ENCODE data around the gene PARS2. TPM values are rescaled to one million over a fixed set of nuclear protein-coding genes. Genes with fewer than 3 reads are reported as not detected.

The PARS2 gene
- polyA plus RNA-seq, 1 donor from 2014 or later = 1.9 TPM

DNA sequence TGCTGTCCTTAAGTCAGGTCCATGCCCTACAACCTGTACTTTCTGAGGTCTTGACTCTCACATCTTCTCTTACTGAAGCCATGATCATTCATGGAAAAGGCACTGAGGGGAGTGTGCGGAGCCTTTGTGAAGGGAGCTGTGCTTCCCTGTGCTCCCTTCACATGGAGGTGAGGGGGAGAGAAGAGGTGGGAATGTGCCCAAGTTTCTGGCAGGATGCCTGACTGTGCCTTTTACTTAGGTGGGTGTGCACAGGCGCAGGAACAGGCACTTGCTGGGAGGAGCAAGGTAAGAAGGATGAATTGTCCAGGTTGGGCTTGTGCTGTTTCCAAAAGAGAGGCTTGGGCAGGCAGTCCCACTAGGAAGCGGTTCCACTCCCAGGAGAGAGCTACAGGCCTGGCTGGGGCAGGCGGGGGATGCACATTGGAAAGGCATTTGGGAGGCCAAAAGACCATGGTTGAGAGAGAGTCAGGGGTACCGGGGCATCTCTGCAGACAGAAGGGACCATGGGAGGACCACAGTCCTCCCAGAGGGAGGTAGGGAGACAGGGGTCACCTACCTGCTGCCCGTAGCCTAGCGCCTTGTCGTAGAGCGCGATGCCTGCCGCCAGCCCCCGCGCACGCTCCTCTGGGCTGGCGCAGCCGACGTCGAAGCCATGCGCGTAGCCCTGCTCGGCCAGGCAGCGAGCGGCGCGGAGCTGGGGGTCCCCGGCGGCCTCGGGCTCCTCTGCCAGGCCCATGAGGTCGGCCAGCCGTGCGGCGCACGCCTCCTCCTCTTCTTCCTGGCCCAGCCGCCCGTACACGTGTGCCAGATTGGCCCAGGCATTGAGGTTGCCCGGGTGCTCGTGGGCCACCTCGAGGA lies 35.9 kb upstream of the PARS2 start:
- Histone ChIP-seq H3K36me3 (ENCODE audit: insufficient read depth, low read length) (no peaks in the 10 kb centered on the region), H3K4me2 (ENCODE audit: low read length) (no peak overlapping the region), H4K20me1 (ENCODE audit: insufficient read depth) (no peaks in the 10 kb centered on the region), H3K9ac (ENCODE audit: low read length) (no peak overlapping the region), H3K9me3 (ENCODE audit: low read length) (no peaks in the 10 kb centered on the region), H3K9me2 (ENCODE audit: insufficient read depth, low read length) (no peaks in the 10 kb centered on the region), H2AFZ (ENCODE audit: low read depth, low read length) (no peak overlapping the region), H3K79me2 (replicated peaks; ENCODE audit: insufficient read depth, low read length) (no peaks in the 10 kb centered on the region), H3K4me3 (ENCODE audit: low read length) (no peak overlapping the region), H3K27me3 (ENCODE audit: insufficient read depth, low read depth, low read length) (no peaks in the 10 kb centered on the region), H3K27ac (ENCODE audit: low read length) (no peak overlapping the region), H3F3A (ENCODE audit: insufficient read depth, low read length, poor library complexity, severe bottlenecking) (no peaks in the 10 kb centered on the region)
- TF ChIP-seq POLR2AphosphoS5 (IDR thresholded peaks at IDR 0.05) (no peak), EZH2 (IDR thresholded peaks at IDR 0.05; ENCODE audit: borderline replicate concordance, insufficient read depth, low read length, poor library complexity, severe bottlenecking) (no peak), TAF1 (IDR thresholded peaks at IDR 0.05; ENCODE audit: low read depth) (no peak), SMC3 (conservative IDR thresholded peaks at IDR 0.05; ENCODE audit: poor library complexity) (no peak), EP300 (conservative IDR thresholded peaks at IDR 0.05; ENCODE audit: poor library complexity, severe bottlenecking) (no peak), RAD21 (conservative IDR thresholded peaks at IDR 0.05) (no peak), MXI1 (conservative IDR thresholded peaks at IDR 0.05; ENCODE audit: poor library complexity, severe bottlenecking) (no peak)
- TF ChIP-seq, protein P1, sequence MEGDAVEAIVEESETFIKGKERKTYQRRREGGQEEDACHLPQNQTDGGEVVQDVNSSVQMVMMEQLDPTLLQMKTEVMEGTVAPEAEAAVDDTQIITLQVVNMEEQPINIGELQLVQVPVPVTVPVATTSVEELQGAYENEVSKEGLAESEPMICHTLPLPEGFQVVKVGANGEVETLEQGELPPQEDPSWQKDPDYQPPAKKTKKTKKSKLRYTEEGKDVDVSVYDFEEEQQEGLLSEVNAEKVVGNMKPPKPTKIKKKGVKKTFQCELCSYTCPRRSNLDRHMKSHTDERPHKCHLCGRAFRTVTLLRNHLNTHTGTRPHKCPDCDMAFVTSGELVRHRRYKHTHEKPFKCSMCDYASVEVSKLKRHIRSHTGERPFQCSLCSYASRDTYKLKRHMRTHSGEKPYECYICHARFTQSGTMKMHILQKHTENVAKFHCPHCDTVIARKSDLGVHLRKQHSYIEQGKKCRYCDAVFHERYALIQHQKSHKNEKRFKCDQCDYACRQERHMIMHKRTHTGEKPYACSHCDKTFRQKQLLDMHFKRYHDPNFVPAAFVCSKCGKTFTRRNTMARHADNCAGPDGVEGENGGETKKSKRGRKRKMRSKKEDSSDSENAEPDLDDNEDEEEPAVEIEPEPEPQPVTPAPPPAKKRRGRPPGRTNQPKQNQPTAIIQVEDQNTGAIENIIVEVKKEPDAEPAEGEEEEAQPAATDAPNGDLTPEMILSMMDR (IDR thresholded peaks at IDR 0.05; ENCODE audit: poor library complexity, severe bottlenecking) = no peak
- TF ChIP-seq, protein P2, sequence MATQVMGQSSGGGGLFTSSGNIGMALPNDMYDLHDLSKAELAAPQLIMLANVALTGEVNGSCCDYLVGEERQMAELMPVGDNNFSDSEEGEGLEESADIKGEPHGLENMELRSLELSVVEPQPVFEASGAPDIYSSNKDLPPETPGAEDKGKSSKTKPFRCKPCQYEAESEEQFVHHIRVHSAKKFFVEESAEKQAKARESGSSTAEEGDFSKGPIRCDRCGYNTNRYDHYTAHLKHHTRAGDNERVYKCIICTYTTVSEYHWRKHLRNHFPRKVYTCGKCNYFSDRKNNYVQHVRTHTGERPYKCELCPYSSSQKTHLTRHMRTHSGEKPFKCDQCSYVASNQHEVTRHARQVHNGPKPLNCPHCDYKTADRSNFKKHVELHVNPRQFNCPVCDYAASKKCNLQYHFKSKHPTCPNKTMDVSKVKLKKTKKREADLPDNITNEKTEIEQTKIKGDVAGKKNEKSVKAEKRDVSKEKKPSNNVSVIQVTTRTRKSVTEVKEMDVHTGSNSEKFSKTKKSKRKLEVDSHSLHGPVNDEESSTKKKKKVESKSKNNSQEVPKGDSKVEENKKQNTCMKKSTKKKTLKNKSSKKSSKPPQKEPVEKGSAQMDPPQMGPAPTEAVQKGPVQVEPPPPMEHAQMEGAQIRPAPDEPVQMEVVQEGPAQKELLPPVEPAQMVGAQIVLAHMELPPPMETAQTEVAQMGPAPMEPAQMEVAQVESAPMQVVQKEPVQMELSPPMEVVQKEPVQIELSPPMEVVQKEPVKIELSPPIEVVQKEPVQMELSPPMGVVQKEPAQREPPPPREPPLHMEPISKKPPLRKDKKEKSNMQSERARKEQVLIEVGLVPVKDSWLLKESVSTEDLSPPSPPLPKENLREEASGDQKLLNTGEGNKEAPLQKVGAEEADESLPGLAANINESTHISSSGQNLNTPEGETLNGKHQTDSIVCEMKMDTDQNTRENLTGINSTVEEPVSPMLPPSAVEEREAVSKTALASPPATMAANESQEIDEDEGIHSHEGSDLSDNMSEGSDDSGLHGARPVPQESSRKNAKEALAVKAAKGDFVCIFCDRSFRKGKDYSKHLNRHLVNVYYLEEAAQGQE (IDR thresholded peaks at IDR 0.05; ENCODE audit: borderline replicate concordance) = no peak

DNA sequence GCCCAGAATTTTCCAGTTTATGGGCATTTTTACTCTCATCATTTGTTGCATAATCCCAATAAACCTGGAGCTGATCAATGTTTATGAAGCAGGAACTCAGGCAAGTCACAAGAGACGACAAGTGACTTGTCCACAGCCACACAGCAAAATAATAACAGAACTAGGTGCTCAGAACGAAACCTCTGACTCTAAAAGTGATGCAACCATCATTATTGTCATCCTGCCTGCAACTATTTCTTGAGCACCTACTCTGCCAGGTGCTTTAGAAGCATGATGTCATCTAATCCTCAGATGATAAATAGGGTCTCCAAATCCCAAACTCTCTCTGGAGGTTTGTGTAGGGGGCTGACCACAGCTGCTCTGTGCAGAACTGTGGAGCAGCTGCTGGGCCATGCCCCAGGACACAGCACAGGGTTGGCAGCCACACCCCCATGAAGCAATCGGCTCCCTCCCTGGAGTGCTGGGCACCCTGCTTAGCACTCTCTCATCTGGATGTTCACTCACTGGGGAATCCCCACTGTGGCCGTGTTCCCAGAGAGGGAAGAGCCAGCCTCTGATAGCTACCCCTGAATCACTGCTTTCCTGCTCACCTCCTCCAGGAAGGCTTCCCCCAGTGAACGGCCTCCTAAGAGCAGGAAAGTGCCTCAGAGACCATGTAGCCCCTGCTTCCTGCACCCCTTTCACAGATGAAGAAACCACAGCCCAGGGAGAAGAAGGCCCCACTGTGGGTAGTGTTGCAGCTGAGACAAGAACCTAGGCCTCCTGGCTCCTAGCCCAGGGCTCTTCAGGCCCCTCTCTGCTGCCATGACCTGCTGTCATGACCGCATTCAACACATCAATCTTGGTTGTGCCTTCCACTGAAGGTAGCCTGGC lies 34.7 kb upstream of the PARS2 start:
- H3K9me2 ChIP-seq (ENCODE audit: insufficient read depth, low read length) = no peaks in the 10 kb centered on the region
- H3K27ac ChIP-seq (ENCODE audit: low read length) = no peak overlapping the region
- no peaks in the 10 kb centered on the region for H3K9me3 ChIP-seq (ENCODE audit: low read length)
- H3K4me3 ChIP-seq (ENCODE audit: low read length) = no peak overlapping the region
- no peak overlapping the region for H3K4me2 ChIP-seq (ENCODE audit: low read length)
- H3K27me3 ChIP-seq (ENCODE audit: insufficient read depth, low read depth, low read length) = no peaks in the 10 kb centered on the region
- TF ChIP-seq, protein P1 (IDR thresholded peaks at IDR 0.05; ENCODE audit: poor library complexity, severe bottlenecking) = no peak
- TF ChIP-seq EZH2 (IDR thresholded peaks at IDR 0.05; ENCODE audit: borderline replicate concordance, insufficient read depth, low read length, poor library complexity, severe bottlenecking) = no peak
- no peak for TF ChIP-seq RAD21 (conservative IDR thresholded peaks at IDR 0.05)
- no peak for TF ChIP-seq MXI1 (conservative IDR thresholded peaks at IDR 0.05; ENCODE audit: poor library complexity, severe bottlenecking)
- no peak for TF ChIP-seq EP300 (conservative IDR thresholded peaks at IDR 0.05; ENCODE audit: poor library complexity, severe bottlenecking)
- TF ChIP-seq, protein P2 (IDR thresholded peaks at IDR 0.05; ENCODE audit: borderline replicate concordance) = no peak
- TF ChIP-seq TAF1 (IDR thresholded peaks at IDR 0.05; ENCODE audit: low read depth) = no peak
- TF ChIP-seq POLR2AphosphoS5 (IDR thresholded peaks at IDR 0.05) = no peak
- no peak for TF ChIP-seq SMC3 (conservative IDR thresholded peaks at IDR 0.05; ENCODE audit: poor library complexity)
- H3K36me3 ChIP-seq (ENCODE audit: insufficient read depth, low read length) = no peaks in the 10 kb centered on the region
- no peak overlapping the region for H3K9ac ChIP-seq (ENCODE audit: low read length)
- no peak overlapping the region for H2AFZ ChIP-seq (ENCODE audit: low read depth, low read length)
- H3F3A ChIP-seq (ENCODE audit: insufficient read depth, low read length, poor library complexity, severe bottlenecking) = no peaks in the 10 kb centered on the region
- no peaks in the 10 kb centered on the region for H4K20me1 ChIP-seq (ENCODE audit: insufficient read depth)
- no peaks in the 10 kb centered on the region for H3K79me2 ChIP-seq (replicated peaks; ENCODE audit: insufficient read depth, low read length)
